Right atrium auricular region (tissue), 2 donors: ENCODE data around the gene DLGAP1. TPM values are rescaled to one million over a fixed set of nuclear protein-coding genes. Genes with fewer than 3 reads are reported as not detected.

Source experiments
- DNase-seq: peaks from one replicate; pipeline ENCODE4 v3.0.0-alpha.2; 2019; ENCODE audit warnings: low spot score
- H3K27ac ChIP-seq, 2 donors: fragments of 200-600 bp; sonication (generic); 1 replicate in 1 of 2; 2 replicates in 1 of 2; pipeline ENCODE4 v1.5.1; 2016 to 2019
- H3K27me3 ChIP-seq, 2 donors: fragments of 200-600 bp; sonication (generic); one replicate each; pipeline versions ENCODE4 v1.5.1 to v1.6.0; 2017 to 2019
- H3K36me3 ChIP-seq: fragments of 200-600 bp; sonication (generic); one replicate; pipeline ENCODE4 v1.5.1; 2016
- H3K4me1 ChIP-seq, 2 donors: fragments of 200-600 bp; sonication (generic); one replicate each; pipeline versions ENCODE4 v1.5.1 to v1.6.0; 2017 to 2019
- H3K4me3 ChIP-seq, 2 donors: fragments of 200-600 bp; sonication (generic); 1 replicate in 1 of 2; 2 replicates in 1 of 2; pipeline ENCODE4 v1.5.1; 2017 to 2019; ENCODE audit warnings: mild to moderate bottlenecking in 1 of 2, moderate library complexity in 1 of 2
- H3K9me3 ChIP-seq, 2 donors: fragments of 200-600 bp; sonication (generic); one replicate each; pipeline ENCODE4 v1.5.1; 2019
- total RNA-seq, 2 donors: library from RNA; depleted of rRNA; stranded (reverse); fragments of >200 nt; gene quantifications; one replicate each; pipeline ENCODE4 v1.1.0, GENCODE V29; 2016
- TF ChIP-seq, protein P1 (sequence below), 2 donors: fragments of 200-600 bp; sonication (generic); IDR thresholded peaks; one replicate each; pipeline ENCODE4 v1.5.1; 2019; ENCODE audit warnings: antibody characterized with exemption in 2 of 2

The DLGAP1 gene
- total RNA-seq, 2 donors from 2014 or later = 0.56 to 1.1 TPM

DNA sequence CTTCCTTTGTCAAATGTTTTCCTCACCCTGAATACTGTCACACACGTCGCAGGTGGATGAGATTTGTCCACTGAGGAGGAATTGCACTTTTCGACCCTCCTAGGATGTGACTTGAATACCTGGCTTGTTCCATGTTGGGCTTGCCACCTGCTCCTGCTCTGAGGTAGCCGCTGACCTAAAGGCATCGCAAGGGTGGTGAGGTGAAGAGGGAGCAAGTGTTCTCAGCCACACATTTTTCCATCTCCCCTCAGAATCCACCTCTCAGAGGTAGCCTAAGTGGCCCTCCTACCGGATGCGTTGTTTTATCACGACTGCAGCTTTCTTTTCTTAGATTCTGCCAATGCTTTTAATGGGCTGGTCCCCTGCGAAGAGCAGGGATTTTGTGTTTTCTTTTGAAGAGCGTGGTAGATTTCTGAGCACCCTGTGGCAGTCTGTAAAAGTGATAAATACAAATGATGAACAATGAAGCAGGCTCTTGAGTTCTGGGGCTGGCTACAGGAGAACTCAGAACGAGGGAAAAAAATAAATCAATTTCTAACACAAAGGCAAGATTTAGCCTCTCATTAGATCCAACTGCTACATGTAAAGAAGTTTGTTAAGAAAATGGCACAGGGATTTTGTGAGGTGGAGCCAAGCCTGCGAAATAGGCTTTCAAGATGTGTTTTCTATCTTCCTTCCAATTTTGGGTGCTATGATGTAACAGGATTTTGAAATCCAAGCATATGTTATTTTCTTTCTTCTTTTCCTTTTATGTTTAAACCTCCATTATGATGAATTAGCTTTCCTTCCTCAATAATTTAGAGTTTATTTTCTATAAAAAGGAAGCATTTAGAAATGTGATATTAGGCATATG is 618.4 kb downstream of the DLGAP1 start:
- H3K36me3 ChIP-seq = no peaks in the 10 kb centered on the region
- H3K27me3 ChIP-seq = no peaks in the 10 kb centered on the region
- H3K4me3 ChIP-seq = no peak overlapping the region
- H3K9me3 ChIP-seq = no peaks in the 10 kb centered on the region
- TF ChIP-seq, protein P1, sequence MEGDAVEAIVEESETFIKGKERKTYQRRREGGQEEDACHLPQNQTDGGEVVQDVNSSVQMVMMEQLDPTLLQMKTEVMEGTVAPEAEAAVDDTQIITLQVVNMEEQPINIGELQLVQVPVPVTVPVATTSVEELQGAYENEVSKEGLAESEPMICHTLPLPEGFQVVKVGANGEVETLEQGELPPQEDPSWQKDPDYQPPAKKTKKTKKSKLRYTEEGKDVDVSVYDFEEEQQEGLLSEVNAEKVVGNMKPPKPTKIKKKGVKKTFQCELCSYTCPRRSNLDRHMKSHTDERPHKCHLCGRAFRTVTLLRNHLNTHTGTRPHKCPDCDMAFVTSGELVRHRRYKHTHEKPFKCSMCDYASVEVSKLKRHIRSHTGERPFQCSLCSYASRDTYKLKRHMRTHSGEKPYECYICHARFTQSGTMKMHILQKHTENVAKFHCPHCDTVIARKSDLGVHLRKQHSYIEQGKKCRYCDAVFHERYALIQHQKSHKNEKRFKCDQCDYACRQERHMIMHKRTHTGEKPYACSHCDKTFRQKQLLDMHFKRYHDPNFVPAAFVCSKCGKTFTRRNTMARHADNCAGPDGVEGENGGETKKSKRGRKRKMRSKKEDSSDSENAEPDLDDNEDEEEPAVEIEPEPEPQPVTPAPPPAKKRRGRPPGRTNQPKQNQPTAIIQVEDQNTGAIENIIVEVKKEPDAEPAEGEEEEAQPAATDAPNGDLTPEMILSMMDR (IDR thresholded peaks at IDR 0.05) = no peak
- no peaks in the 10 kb centered on the region for H3K4me1 ChIP-seq
- no peak for DNase-seq
- no peak overlapping the region for H3K27ac ChIP-seq

DNA sequence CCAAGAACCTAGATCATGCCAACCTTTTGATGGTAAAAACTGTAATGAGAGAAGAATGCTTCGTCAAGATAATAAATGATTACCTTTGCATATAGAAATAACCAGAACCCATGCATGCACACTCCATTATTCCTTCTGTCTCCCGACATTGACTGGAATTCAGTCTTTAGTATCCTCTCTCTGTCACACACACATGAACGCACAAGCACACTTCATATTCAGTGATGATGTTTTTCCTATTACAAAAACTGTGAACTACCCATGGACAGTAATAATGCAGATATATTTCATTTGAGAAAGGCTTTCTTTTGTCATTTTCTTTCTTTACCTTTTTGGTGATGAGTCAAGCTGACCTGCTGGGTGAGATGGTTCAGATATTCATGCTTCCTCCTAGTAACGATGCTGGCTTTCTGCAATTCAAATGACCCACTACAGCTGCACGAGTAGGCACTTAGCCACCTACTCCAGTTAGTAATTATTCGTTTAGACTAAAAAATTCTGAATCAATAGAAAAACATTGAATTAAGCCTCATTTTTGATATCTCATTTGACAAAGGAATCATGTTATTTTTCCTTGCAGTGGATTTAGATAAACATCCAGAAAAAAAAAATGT is 623.0 kb downstream of the DLGAP1 start:
- H3K4me3 ChIP-seq = no peak overlapping the region
- H3K4me1 ChIP-seq = no peaks in the 10 kb centered on the region
- H3K36me3 ChIP-seq = no peaks in the 10 kb centered on the region
- H3K27ac ChIP-seq = no peak overlapping the region
- H3K27me3 ChIP-seq = no peaks in the 10 kb centered on the region
- TF ChIP-seq, protein P1 (IDR thresholded peaks at IDR 0.05) = no peak
- DNase-seq = no peak
- H3K9me3 ChIP-seq = no peaks in the 10 kb centered on the region

DNA sequence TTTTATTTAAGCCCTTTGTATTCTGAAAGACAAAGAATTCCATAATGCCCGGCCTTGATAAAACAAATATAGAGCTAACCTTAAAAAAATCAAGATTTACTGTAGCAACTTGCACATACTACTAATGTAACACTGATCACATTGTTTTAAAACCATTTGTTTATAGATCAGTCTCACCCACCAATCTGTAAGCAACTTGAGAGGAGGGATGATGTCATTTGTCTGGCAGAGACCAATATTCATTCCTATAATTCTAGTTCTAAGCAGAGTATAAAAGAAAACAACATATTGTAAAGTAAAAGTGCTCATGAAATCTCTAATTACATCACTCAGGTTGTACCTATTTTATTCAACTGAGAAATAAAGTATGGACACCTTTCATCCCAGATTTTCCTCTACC is 624.5 kb downstream of the DLGAP1 start:
- Histone ChIP-seq H3K27ac (no peak overlapping the region), H3K27me3 (no peaks in the 10 kb centered on the region), H3K4me1 (no peaks in the 10 kb centered on the region), H3K4me3 (no peak overlapping the region), H3K9me3 (no peaks in the 10 kb centered on the region), H3K36me3 (no peaks in the 10 kb centered on the region)
- TF ChIP-seq, protein P1 (IDR thresholded peaks at IDR 0.05) = no peak
- no peak for DNase-seq

DNA sequence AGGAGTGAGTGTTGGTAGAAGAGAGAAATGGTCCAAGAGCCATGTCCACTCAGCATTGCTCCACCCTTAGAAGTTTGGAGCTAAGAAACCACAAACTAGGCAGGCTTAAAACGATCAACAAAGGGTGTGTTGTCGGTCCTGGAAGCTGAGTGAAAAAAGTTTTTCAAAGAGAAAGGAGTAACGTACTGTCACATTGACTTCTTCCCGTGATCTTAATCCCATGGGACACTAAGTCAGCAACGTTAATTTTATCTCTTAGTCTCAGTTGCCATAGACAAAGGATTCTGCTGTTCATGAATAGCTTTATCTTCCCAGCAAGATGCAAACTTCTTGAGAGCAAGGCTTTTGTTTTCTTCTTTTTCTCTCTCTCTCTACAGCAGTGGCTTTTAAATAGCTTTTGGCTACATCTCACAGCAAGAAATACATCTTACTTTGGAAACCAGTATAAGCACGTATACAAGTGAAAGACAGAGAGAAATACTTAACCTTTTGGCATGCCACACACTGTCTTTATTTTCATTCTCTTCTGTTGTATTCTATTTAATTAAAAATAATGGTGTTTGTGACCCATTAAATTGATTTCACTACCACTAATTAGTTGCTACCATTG is 627.8 kb downstream of the DLGAP1 start:
- no peaks in the 10 kb centered on the region for H3K27me3 ChIP-seq
- H3K9me3 ChIP-seq = no peaks in the 10 kb centered on the region
- H3K36me3 ChIP-seq = no peaks in the 10 kb centered on the region
- no peak overlapping the region for H3K27ac ChIP-seq
- TF ChIP-seq, protein P1 (IDR thresholded peaks at IDR 0.05) = no peak
- H3K4me3 ChIP-seq = no peak overlapping the region
- DNase-seq = no peak
- no peaks in the 10 kb centered on the region for H3K4me1 ChIP-seq

DNA sequence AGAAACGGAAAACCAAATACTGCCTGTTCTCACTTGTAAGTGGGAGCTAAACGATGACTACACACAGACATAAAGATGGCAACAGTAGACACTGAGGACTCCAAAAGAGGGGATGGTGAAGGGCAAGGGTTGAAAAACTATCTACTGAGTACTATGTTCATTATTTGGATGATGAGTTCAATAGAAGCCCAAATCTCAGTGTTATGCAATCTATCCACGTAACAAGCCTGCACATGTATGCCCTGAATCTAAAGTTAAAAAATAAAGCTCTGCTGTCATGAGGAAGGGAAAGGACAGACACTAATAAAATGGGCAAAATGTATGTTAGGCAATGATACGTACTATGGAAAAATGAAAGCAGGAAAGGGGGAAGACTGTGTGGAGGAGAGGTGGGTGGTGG is 629.1 kb downstream of the DLGAP1 start:
- Histone ChIP-seq H3K4me3 (no peak overlapping the region), H3K27me3 (no peaks in the 10 kb centered on the region), H3K36me3 (no peaks in the 10 kb centered on the region), H3K4me1 (no peaks in the 10 kb centered on the region), H3K27ac (no peak overlapping the region), H3K9me3 (no peaks in the 10 kb centered on the region)
- TF ChIP-seq, protein P1 (IDR thresholded peaks at IDR 0.05) = no peak
- no peak for DNase-seq
